ENCODE measurements around the gene CCR6. TPM values are rescaled to one million over a fixed set of nuclear protein-coding genes. Genes with fewer than 3 reads are reported as not detected.

CCR6 gene
- total RNA-seq, 4 donors from 2014 or later, result 0.23 to 2.4 (median 0.57) TPM; not detected in 1

DNA sequence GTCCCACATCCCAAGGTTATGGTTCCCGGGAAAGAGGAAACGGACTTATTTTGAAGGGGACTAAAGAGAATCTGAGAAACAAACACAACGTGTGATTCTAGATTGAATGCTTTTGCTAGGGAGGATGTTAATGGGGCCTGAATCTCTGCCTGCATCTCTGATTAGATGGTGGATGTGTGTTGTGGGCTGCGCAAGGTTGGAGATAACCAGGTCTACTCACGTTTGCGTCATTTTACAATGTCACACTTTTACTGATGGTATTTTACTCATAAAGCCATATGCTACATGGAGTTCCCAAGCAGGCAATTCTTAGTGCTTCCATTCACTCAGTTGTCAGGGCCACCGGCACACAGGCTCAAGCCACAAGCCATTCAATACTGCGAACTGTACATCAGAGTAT is 23.2 kb upstream of the CCR6 start:
- WGBS, 2 donors, result 86% methylated on average over 8 of the region's 8 CpGs
- no peak overlapping the region for H3K27ac ChIP-seq
- intact Hi-C loops (cut with DNase I), result no loop called here
- no peak for TF ChIP-seq POLR2A (IDR thresholded peaks at IDR 0.05)
- TF ChIP-seq CTCF (IDR thresholded peaks at IDR 0.05), result no peak
- H3K4me3 ChIP-seq, result no peak overlapping the region
- H3K36me3 ChIP-seq, result no peaks in the 10 kb centered on the region
- no peaks in the 10 kb centered on the region for H3K4me1 ChIP-seq
- no peaks in the 10 kb centered on the region for H3K27me3 ChIP-seq
- no peaks in the 10 kb centered on the region for H3K9me3 ChIP-seq
- DNase-seq, result no peak

DNA sequence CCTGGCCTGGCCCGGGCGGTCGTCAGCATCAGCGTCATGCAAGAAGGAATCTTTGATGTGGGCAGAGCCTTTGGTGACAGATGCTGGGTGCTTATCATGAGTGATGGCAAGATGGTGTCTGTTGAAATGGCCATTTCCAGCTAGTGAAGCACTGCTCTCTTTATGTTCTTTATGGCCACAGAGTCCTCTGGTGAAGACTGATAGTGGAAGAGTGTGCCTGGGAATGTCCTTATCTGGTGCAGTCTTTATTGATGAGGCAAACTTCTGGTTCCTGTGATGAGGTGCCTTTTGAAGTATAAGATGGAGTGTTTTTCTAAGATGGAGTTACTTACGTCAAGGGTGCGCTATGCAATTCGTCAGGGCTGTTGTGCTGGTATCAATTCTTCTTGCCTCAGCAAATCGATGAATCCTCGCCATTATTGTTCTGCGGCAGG is 22.6 kb upstream of the CCR6 start:
- intact Hi-C loops (cut with DNase I), result no loop called here
- Histone ChIP-seq H3K27me3 (no peaks in the 10 kb centered on the region), H3K27ac (no peak overlapping the region), H3K9me3 (no peaks in the 10 kb centered on the region), H3K36me3 (no peaks in the 10 kb centered on the region), H3K4me1 (no peaks in the 10 kb centered on the region), H3K4me3 (no peak overlapping the region)
- WGBS, 2 donors, result 74 to 84% methylated on average over 10 of the region's 10 CpGs
- DNase-seq, result no peak
- TF ChIP-seq CTCF (IDR thresholded peaks at IDR 0.05) (no peak), POLR2A (IDR thresholded peaks at IDR 0.05) (no peak)

DNA sequence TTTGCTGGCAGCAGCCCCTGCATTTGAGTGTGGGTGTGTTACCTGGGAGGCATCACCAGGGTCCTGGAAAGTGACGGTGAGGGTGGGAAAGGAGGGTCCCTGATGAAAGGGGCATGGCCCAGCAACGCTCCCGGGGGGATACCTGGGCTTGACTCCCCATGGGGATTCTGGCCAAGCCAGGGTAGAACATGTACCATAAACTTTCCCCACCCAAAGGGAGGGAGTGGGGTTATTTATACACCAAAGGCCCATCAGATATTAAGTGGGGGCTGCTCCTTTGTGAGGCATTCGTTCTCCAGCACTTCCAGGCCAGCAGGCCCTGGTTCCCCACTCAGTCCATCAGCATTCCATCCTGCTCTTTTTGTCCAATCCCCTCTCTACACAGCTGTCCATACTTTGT is 20.6 kb upstream of the CCR6 start:
- no peaks in the 10 kb centered on the region for H3K36me3 ChIP-seq
- no peaks in the 10 kb centered on the region for H3K4me1 ChIP-seq
- H3K27ac ChIP-seq, result no peak overlapping the region
- intact Hi-C loops (cut with DNase I), result no loop called here
- no peak for TF ChIP-seq CTCF (IDR thresholded peaks at IDR 0.05)
- TF ChIP-seq POLR2A (IDR thresholded peaks at IDR 0.05), result no peak
- no peak for DNase-seq
- 53 to 84% methylated on average over 4 of the region's 4 CpGs for WGBS, 2 donors
- no peak overlapping the region for H3K4me3 ChIP-seq
- H3K9me3 ChIP-seq, result no peaks in the 10 kb centered on the region
- H3K27me3 ChIP-seq, result no peaks in the 10 kb centered on the region

DNA sequence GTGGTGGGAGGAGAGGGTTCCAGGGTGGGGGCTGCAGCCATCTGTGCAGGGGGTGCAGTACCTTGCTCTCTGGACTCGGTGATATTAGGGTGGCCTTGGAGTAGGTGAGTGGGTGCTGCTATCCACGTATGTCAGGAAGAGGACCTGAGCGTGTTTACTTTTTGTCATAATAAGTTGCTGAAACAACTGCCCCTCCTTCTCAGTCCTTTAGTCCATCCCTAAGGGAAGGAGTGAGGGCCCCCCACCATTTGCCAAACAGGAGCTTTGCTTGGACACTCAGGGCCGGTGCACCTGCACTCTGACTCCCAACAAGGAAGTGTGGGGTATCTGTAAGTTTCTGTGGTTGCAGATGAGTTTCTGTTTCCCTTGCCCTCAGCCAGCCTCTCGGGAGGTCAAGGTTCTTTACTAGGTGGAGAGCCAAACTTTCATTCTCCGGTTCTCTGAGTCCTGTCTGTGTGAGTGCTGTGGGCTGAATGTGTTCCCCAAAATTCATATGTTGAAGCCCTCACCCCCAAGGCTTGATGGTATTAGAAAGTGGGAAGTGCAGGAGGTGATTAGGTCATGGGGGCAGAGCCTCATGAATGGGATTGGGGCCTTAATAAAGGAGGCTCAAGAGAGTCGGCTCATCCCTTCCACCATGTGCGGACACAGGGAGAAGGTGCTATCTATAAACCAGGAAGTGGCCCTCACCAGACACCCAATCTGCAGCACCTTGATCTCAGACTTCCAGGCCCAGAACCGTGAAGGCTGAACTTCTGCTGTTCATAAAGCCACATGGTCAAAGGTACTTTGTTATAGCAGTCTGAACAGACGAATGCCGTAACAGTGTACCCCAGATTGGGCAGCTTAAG is 19.6 kb upstream of the CCR6 start:
- no peak for DNase-seq
- intact Hi-C loops (cut with DNase I), result no loop called here
- no peak overlapping the region for H3K4me3 ChIP-seq
- H3K27ac ChIP-seq, result no peak overlapping the region
- H3K9me3 ChIP-seq, result no peaks in the 10 kb centered on the region
- WGBS, 2 donors, result 76 to 89% methylated on average over 7 to 8 of the region's 11 CpGs
- H3K36me3 ChIP-seq, result no peaks in the 10 kb centered on the region
- TF ChIP-seq CTCF (IDR thresholded peaks at IDR 0.05), result no peak
- no peak for TF ChIP-seq POLR2A (IDR thresholded peaks at IDR 0.05)
- peaks cover 0 to 3% (median 0%) of the 10 kb centered on the region in 4 donors for H3K27me3 ChIP-seq
- H3K4me1 ChIP-seq, result no peaks in the 10 kb centered on the region

DNA sequence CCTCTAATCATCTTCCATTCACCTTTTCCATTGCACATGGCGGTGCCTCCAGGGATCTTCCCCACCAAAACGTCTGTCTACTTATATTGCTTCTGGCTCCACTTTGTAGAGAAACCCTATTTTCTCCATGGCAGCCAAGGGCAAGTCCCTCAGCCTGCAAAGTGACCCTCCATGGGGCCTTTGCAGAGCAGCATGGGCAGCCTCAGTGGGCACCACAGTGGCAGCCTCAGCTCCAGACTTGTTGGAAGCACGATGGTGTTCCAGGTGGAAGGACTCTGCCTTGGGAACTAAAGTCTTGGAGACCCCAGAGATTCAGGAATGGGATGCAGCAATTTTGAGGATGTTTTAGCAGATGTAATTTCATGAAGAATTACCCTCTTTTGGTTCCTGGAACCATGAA is 18.5 kb upstream of the CCR6 start:
- TF ChIP-seq CTCF (IDR thresholded peaks at IDR 0.05), result no peak
- no peak for TF ChIP-seq POLR2A (IDR thresholded peaks at IDR 0.05)
- WGBS, 2 donors, result 78 to 86% methylated on average over 2 to 3 of the region's 3 CpGs
- Histone ChIP-seq H3K36me3 (no peaks in the 10 kb centered on the region), H3K4me3 (no peak overlapping the region), H3K27ac (no peak overlapping the region), H3K27me3 (peaks cover 0 to 8% (median 0%) of the 10 kb centered on the region in 4 donors), H3K4me1 (no peaks in the 10 kb centered on the region), H3K9me3 (no peaks in the 10 kb centered on the region)
- intact Hi-C loops (cut with DNase I), result no loop called here
- no peak for DNase-seq
